Coronary artery (tissue), 2 donors: Measurements from ENCODE around the gene TRAF3.
"Not testable (repeated sequence)": the region's sequence is repeated elsewhere in the genome, so short reads cannot be mapped to it uniquely, and the experiment has no call there.

Source experiments
- DNase-seq: peaks from one replicate; pipeline ENCODE4 v3.0.0-alpha.2; 2017; ENCODE audit warnings: low spot score
- H3K27ac ChIP-seq, 2 donors: fragments of 200-600 bp; sonication (generic); one replicate each; pipeline ENCODE4 v1.5.1; 2016 to 2019
- H3K4me3 ChIP-seq: fragments of 200-600 bp; sonication (generic); 2 replicates; pipeline ENCODE4 v1.5.1; 2016; ENCODE audit warnings: mild to moderate bottlenecking, moderate library complexity
- TF ChIP-seq, protein P1 (sequence below): fragments of 200-600 bp; sonication (generic); IDR thresholded peaks from one replicate; pipeline ENCODE4 v1.5.1; 2019; ENCODE audit warnings: antibody characterized with exemption

Gene TRAF3

DNA sequence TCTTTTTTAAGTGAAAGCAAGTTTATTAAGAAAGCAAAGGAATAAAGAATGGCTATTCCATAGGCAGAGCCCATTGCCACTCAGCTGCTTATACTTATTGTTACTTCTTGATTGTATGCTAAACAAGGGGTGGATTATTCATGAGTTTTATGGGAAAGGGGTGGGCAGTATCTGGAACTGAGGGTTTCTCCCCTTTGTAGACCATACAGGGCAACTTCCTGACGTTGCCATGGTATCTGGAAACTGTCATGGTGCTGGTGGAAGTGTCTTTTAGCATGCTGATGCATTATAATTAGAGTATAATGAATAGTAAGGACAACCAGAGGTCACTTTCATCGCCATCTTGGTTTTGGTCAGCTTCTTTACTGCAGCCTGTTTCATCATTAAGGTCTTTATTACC, 78.9 kb downstream of the TRAF3 start:
- no peak overlapping the region for H3K4me3 ChIP-seq
- TF ChIP-seq, protein P1, sequence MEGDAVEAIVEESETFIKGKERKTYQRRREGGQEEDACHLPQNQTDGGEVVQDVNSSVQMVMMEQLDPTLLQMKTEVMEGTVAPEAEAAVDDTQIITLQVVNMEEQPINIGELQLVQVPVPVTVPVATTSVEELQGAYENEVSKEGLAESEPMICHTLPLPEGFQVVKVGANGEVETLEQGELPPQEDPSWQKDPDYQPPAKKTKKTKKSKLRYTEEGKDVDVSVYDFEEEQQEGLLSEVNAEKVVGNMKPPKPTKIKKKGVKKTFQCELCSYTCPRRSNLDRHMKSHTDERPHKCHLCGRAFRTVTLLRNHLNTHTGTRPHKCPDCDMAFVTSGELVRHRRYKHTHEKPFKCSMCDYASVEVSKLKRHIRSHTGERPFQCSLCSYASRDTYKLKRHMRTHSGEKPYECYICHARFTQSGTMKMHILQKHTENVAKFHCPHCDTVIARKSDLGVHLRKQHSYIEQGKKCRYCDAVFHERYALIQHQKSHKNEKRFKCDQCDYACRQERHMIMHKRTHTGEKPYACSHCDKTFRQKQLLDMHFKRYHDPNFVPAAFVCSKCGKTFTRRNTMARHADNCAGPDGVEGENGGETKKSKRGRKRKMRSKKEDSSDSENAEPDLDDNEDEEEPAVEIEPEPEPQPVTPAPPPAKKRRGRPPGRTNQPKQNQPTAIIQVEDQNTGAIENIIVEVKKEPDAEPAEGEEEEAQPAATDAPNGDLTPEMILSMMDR: no peak
- DNase-seq: no peak
- H3K27ac ChIP-seq: no peak overlapping the region

DNA sequence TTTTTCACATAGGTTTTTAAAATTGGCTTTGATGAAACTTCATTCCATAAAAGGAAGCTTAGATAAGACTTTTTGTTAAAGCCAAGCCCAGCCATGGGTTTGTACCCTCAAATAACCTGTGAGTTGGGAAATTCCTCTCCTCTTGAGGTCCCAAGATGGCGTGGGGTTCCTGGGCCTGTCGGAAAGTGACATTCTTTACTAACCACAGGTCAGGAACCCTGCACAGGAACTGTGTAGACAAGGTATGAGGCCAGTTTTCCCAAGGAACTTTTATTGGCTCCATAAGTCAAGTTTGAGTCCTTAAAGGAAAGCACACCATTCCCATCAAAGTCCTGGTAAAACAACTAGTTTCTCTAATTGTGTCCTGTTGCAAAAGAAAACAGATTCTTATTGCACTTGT, 80.2 kb downstream of the TRAF3 start:
- TF ChIP-seq, protein P1: no peak
- no peak for DNase-seq
- Histone ChIP-seq H3K4me3 (no peak overlapping the region), H3K27ac (no peak overlapping the region)

DNA sequence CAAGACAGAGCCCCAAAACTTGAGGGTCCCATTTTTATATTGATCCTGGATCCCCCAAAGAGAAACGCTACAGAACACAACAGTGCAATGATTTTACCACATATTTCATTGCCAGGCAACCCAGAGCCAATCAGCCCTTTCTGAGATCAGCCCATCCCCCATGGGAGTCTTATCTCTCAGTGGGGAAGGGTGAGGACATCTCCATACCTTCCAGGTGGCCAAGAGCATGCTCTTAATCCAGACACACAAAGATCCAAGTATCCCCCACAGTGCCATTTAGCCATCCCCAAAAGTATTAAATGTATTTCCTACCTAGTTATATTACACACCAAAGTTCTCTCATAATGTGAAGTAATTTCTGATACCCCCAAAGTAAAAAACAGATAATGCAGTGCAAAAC, 82.7 kb downstream of the TRAF3 start:
- Histone ChIP-seq H3K4me3 (no peak overlapping the region), H3K27ac (no peak overlapping the region)
- no peak for DNase-seq
- TF ChIP-seq, protein P1: no peak

DNA sequence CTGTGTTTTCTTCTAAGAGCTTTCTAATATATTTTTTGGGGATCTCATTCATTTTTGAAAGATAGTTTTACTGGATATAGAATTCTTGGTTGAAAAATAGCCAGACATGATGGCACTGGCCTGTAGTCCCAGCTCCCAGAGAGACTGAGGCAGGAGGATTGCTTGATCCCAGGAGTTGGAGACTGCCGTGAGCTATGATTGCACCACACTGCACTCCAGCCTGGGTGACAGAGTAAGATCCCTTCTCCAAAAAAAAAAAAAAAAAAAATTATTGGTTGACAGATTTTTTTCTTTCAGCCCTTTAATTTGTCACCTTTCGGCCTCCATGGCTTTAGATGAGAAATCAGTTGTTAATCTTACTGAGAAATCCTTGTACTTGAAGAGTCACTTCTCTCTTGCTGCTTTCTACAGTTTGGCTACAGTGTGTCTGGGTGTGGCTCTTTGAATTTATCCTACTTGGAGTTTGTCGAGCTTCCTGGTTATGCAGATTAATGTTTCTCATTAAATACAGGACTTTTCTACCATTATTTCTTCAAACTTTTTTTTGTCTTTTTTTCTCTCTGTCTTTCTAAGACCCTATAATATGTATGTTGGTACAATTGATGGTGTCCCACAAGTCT, 85.0 kb downstream of the TRAF3 start:
- no peak for DNase-seq
- Histone ChIP-seq H3K4me3 (no peak overlapping the region), H3K27ac (no peak overlapping the region)
- TF ChIP-seq, protein P1: no peak

DNA sequence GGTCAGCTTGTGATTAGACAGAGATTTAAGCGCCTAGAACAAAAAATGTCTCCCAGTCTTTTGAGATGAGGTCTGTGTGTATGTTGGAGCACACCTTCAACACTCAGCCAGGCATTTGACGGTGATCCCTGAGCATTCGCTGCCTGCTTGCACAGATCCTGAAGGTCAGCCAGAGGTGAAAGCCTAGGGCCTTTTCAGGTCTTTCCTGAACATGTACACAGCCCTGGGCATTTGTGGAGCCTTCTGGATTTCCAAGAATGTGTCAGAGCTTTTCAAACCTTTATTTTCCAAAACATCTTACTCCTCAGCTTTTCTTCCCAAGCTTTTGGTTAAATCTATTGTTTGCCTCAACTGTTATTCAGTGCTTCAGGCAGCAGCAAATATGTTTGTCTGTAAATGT, 86.1 kb downstream of the TRAF3 start:
- no peak overlapping the region for H3K27ac ChIP-seq
- TF ChIP-seq, protein P1: no peak
- DNase-seq: no peak

DNA sequence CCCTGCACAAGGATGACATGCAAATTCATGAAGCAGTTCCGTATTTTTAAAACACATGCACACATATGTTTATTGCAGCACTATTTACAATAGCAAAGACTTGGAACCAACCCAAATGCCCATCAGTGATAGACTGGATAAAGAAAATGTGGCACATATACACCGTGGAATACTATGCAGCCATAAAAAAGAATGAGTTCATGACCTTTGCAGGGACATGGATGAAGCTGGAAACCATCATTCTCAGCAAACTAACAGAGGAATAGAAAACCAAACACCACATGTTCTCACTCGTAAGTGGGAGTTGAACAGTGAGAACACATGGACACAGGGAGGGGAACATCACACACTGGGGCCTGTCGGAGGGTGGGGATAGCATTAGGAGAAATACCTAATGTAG, 88.7 kb downstream of the TRAF3 start:
- H3K4me3 ChIP-seq, H3K27ac ChIP-seq, DNase-seq: not testable (repeated sequence)

More for the DNA sequence above, 86.1 kb downstream of the TRAF3 start:
- no peak overlapping the region for H3K4me3 ChIP-seq

DNA sequence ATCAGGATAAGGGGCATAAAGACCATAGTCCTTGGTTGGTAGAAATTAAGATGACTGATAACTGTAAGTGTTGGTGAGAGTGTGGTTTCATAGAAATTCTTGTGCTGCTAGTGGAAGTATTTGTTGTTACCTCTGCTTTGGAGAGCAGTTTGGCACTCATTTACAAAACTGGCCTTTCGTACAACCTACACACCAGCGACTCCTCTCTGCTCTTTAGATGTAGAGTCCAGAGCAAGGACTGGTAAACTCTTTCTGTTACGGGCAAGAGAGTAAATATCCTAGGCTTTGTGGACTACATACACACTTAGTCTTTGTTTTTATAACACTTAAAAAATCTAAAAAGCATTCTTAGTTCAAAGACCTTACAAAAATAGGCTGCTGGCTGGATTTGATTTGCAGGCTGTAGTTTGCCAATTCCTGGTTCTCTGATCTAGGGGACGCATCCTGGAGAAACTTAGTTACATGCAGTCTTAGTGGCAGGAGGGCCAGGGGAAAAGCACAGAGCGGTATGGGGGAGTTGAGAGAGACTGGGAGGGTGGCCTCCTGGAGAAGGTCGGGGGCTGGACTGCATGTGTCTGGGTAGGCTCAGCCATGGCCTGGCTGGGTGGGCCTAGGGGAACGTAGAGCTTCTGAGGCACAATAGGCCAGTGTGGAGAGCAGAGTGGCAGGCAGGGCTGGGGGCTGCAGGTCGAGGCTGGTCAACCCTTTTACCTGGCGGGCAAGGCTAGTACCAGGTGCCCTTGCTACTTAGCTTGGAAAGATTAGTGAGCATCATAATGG, 89.9 kb downstream of the TRAF3 start:
- Histone ChIP-seq H3K27ac (no peak overlapping the region), H3K4me3 (no peak overlapping the region)
- no peak for DNase-seq
- TF ChIP-seq, protein P1: no peak
